Measurements from ENCODE around the gene TMEM232.

Gene TMEM232

DNA sequence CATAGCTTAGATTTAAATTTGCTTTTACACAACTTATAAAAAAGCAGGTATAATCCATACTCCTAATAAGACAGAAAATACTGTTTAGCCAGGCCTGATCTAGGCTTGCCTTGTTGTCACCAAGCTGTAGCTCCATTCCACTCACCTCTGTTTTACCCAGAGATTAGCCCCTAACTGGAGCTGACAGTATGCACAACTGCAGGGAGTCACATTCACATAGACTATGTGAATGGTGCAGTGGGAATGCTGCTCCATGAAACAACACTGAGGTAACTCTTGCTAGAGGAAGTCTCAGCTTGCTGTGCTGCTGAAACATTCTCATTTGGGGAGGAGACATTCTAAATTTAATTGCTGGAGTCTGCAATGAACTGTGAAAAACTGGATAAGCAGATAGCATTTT is 209.1 kb downstream of the TMEM232 start:
- DNase-seq (ENCODE audit: low read depth in 2 of 2): no peak

DNA sequence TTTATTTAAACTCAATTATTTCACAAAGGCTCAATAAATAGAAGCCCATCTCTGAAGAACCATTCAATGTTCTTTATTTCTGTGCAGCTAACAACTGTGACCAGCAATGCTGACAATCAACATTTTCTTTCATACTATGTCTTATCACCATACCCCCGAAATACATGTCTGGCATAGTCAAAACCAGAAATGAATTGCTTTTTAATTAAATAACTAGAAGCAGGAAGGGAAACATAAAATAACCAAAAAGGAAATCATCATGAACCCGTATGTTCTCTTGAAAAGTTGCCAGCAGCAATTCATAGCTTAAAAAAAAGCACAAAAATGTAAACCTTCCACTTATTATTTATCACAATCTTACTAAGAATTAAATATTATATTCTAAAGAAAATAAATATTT is 212.4 kb downstream of the TMEM232 start:
- DNase-seq (ENCODE audit: low read depth in 2 of 2): no peak

- DNase-seq (ENCODE audit: low read depth in 2 of 2): no peak
Measured at GRCh38 chr5:110512266-110512665, 214.2 kb downstream of the TMEM232 start.

DNA sequence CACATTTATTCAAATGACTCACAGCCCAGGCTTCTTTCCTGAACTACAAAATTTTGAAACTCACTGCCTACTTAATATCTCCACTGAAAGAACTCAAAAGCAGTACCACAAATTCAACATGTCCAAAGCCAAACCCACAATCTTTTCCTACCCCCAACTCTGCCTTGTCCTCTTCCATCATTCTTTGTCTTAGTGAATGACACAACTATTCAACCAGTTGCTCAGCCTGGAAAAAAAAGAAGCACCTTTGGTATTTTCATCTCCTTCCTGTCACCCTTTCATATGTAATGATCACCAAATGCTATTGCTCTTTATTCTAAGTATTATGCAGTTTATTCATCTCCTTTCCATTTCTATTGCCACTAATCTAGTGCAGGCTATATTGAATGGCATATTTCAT is 216.3 kb downstream of the TMEM232 start:
- no peak for DNase-seq (ENCODE audit: low read depth in 2 of 2)

GRCh38 chr5:110507972-110508371 is 218.5 kb downstream of the TMEM232 start:
- no peak for DNase-seq (ENCODE audit: low read depth in 2 of 2)

DNA sequence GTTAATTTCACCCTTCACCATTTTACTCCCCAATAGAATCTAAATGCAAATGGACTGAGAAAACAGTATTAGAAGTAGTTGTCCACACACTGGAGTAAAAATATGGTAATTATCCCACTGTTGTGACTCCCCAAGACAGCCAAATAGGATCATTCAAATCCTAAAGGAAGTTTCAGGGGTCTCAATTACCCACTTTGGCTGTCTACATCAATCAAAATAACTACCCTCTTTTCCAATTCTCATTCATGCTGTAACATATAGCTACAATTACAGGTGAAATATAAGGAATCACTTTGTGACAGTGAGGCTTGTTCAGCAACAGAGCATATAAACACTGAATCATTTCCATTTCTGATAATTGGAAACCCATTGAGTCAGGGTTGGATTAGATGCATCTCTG is 220.1 kb downstream of the TMEM232 start:
- DNase-seq (ENCODE audit: low read depth in 2 of 2): no peak

DNA sequence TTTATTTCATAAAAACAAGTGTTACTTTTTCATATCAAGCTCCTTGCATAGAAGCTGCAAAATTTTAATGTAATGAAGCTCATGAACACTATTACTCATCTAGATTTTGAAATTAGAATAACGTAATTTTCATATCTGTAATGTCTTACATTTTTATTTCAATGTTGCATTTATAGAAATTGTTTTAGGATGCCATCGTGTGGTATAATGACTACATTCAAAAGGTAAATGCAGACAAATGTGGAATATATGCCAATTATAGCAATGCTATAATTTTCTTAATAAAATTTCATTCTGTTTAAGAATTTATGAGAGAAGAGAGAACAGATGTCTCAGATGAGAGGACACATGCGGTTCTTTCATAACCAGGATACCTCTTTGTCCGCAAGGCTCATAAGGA is 230.2 kb downstream of the TMEM232 start:
- no peak for DNase-seq (ENCODE audit: low read depth in 2 of 2)

DNA sequence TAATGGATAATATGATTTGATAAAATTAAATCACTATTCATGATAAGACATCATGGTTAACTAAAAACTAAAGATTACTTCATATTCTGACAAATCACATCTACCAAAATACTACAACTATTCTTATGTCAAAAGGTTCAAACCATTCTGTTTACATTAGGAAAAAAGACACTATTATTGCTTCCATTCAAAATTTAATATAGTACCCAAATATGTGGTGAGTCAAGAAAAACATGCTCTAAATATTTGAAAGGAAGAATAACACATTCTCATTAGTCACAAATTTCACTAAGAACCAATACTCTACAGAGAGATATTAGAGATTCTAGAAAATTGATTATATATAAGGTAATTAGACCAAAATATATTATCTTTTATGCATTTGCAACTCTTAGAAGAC is 234.0 kb downstream of the TMEM232 start:
- no peak for DNase-seq (ENCODE audit: low read depth in 2 of 2)

- DNase-seq (ENCODE audit: low read depth in 2 of 2): no peak
Measured at GRCh38 chr5:110478895-110479294, 247.6 kb downstream of the TMEM232 start.

DNA sequence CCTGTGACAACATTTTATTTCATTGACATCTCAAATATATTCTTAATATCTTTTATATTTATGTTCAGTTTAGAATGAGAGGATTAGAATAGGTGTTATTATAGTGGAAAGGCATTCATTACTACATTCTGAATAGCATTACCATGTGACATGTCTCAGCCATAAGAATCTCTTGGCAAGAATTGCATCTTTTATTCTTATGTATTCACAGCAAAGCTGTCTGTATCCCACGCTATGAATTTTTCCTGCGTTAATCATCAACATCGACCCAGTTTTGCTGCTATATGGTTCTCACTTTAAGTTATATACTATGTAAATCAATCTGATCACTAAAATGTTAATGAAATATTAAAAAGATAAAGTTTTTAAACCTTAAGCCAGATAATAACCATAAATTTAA is 248.6 kb downstream of the TMEM232 start:
- DNase-seq (ENCODE audit: low read depth in 2 of 2): no peak

- no peak for DNase-seq (ENCODE audit: low read depth in 2 of 2)
Measured at GRCh38 chr5:110476164-110476563, 250.3 kb downstream of the TMEM232 start.

GRCh38 chr5:110475529-110475928 is 250.9 kb downstream of the TMEM232 start:
- no peak for DNase-seq (ENCODE audit: low read depth in 2 of 2)

DNA sequence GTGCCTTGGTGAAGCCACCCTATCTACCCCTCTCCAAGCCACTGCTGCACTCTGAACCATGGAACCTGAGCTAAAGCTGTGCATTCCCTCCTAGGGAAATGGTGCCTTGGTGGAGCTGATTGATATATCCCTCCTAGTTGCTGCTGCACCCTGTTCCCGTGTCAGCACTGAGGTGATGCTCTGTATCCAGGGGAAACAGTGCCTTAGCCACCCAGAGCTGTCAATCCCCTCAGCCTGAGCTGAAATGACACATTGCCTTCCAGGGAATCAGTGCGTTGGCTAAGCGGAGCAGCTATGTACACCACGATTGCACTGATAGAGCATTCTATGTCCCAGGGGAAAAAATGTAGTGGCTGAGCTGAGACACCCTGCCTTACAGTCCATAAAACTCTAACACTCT is 257.0 kb downstream of the TMEM232 start:
- DNase-seq (ENCODE audit: low read depth in 2 of 2): no peak

DNA sequence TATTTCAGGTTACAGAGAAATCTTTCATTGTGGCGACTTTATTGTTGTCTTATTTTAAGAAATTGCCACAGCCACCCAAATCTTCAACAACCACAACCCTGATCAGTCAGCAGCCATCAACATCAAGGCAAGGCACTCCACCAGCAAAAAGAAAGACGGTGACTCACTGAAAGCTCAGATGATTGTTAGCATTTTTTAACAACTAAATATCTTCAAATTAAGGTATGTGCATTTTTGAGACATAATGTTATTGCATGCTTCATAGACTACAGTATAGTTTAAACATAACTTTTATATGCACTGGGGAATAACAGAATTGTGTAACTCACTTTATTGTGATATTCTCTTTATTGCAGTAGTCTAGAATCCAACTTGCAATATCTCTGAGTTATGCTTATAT is 263.4 kb downstream of the TMEM232 start:
- DNase-seq (ENCODE audit: low read depth in 2 of 2): no peak

DNA sequence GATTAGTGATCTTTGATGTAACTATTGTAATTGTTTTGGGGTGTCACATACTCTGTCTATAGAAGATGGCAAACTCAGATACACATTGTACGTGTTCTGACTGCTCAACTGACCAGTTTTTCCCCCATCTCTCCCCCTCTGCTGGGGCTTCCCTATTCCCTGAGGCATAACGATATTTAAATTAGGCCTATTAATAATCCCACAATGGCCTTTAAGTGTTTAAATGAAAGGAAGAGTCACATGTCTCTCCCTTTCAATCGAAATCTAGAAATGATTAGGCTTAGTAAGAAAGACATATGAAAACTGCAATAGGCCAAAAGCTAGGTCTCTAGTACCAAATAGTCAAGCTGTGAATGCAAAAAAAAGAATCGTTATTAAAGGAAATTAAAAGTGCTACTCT is 265.6 kb downstream of the TMEM232 start:
- no peak for DNase-seq (ENCODE audit: low read depth in 2 of 2)

DNA sequence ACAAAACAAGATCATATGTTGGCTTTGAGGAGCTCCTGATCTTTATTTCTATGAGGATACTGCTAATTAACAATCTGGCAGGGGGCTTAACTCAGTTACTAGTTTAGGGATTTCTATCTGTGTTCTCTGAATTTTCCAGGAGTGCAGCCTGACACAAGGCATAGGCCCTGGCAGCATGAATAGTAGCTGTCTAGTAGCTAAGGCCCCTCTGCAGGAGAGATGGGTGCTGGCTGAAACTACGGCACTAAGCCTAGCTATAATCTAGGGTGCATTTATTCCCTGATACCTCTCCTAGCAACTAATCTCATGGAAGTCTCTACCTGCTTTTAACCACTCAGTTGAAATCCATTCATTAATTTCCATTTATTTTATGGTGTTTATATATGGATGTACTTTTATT is 268.2 kb downstream of the TMEM232 start:
- no peak for DNase-seq (ENCODE audit: low read depth in 2 of 2)

DNA sequence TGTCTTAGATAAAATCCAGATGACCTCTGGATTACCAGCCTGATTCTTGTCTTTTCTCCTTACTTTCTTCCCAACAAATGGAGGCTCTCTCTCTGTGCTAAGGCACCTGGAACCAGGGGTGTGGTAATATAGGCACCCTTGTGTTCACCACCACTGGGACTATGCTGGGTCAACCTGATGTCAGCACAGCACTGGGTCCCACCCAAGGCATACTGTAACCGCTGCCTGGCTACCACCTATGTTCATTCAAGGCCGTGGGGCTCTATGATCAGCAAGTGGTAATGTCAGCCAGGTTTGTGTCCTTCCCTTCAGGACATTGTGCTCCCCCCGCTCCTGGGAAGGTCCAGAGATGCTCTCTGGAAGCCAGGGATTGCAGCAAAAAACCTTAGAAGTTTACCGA is 283.6 kb downstream of the TMEM232 start:
- no peak for DNase-seq (ENCODE audit: low read depth in 2 of 2)

DNA sequence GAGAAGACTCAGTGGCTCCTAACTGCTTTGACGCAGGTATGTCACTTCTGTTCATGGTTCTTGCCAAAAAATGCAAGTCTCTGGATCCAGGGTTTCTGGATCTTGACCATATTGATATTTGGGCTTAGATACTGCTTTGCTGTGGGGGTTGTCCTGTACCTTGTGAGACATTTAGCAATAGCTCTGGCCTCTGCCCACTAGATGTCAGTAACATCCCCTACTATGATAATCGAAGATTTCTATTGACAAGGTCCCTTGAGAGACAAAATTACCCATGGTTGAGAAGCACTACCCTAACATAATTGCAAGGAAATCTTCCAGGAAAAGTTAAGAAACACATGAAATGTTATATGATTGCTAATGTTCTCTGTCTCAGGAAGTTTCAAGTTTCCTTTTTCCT is 285.4 kb downstream of the TMEM232 start:
- no peak for DNase-seq (ENCODE audit: low read depth in 2 of 2)

DNA sequence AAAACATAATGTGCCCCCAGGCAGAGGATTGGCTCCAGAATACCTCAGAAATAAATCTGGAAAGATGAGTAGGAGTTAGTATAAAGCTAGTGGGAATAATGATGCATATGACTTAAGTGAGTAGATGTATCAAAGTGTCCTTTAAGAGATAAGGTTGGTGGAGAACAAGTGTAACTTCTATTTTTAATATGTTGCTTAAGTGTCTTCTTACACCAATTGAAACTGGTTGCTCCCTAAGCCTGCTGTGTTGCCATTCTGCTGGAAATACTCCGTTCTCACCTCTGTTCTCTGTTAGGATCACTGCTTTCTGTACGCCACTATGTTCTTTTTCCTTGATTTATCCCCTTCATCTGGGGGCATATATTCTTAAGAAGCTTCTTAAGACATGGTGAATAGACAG is 286.4 kb downstream of the TMEM232 start:
- DNase-seq (ENCODE audit: low read depth in 2 of 2): no peak

DNA sequence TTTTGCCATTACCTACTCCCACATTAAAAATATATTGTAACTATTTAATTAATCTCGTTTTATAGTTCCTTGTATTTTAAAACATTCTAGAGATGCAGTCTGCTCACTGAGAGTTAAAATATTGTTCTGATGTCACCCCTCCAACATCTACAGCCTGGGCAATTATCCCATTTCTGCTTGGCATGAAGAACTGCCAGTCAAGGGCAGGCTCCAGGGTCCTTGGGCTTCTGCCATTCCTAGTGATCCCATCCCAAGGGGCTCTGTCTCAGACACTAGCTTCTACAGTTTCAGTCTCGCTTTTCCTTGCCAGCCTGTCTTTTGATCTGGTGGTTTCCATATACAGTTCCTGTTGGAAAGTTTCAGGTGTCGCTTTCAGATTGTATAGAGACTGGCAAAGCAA is 287.2 kb downstream of the TMEM232 start:
- DNase-seq (ENCODE audit: low read depth in 2 of 2): no peak

DNA sequence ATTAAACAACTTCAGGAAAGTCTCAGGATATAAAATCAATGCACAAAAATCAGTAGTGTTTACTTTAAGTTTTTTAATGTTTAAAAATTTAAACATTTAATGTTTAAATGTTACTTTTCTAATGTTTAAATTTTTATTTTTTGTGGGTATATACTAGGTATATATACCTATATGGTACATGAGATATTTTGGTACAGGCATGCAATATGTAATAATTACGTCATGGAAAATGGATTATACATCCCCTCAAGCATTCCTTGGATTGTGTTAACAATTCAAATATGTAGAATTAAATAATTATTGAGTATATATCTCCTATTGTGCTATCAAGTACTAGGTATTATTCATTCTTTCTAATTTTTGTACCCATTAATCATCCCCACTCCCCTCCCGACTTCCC is 291.3 kb downstream of the TMEM232 start:
- DNase-seq (ENCODE audit: low read depth in 2 of 2): no peak

GRCh38 chr5:110431603-110432002 is 294.9 kb downstream of the TMEM232 start:
- DNase-seq (ENCODE audit: low read depth in 2 of 2): no peak

DNA sequence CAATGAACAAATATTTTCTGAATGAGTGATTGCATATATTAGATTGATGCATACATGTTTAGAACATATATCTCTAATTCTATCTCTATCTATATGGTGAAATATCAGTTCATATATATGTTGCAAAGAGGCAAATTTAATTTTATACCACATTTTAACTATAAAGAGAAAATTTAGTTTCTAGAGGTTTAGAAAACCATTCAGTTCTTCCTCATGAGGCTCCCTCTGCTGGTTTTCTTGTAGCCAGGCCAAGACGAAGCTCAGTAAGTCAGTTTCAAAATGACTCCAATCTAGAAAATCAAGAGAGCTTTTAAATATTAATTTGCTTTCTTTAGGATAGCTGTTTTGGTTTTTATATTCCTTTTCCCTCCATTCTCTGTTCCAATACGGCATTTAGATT is 312.1 kb downstream of the TMEM232 start:
- no peak for DNase-seq (ENCODE audit: low read depth in 2 of 2)

DNA sequence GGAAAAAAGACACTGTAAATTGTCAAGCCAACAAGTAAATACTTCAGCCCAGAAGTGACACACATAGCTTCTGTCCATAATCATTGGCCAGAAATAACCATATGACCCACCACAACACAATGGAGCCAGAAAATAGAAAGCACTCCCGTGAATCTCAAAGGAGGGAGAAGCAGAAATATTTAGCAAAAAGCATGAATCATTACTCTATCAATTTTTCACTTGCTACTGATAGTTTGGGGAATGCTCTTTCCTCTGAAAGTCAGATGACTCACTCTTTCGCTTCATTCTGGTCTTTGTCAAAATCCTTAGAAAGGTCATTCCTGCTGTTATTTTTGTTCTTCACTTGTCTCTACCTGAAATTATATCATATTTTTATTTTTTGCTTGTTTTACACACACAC is 312.6 kb downstream of the TMEM232 start:
- no peak for DNase-seq (ENCODE audit: low read depth in 2 of 2)

- DNase-seq (ENCODE audit: low read depth in 2 of 2): no peak
Measured at GRCh38 chr5:110409571-110409970, 316.9 kb downstream of the TMEM232 start.
